BE2C (cell line): ENCODE results near the gene XYLT2.

Source experiments
- DNase-seq: peaks from one replicate; pipeline ENCODE4 v3.0.0-alpha.2; 2020
- H3K27me3 ChIP-seq: fragments of 250-450 bp; sonication (Bioruptor Pico); 2 replicates; pipeline ENCODE4 v1.5.1; 2020; ENCODE audit warnings: mild to moderate bottlenecking
- H3K36me3 ChIP-seq: fragments of 250-450 bp; sonication (Bioruptor Pico); 2 replicates; pipeline ENCODE4 v1.5.1; 2020; ENCODE audit warnings: mild to moderate bottlenecking
- H3K4me1 ChIP-seq: fragments of 250-450 bp; sonication (Bioruptor Pico); 2 replicates; pipeline ENCODE4 v1.5.1; 2020
- H3K4me3 ChIP-seq: 2 replicates; pipeline ENCODE4 v1.5.1; 2011; ENCODE audit warnings: low read depth, low read length
- H3K9me3 ChIP-seq: fragments of 250-450 bp; sonication (Bioruptor Pico); 2 replicates; pipeline ENCODE4 v1.5.1; 2020
- TF ChIP-seq, protein P1 (sequence below): IDR thresholded peaks from 2 replicates; pipeline ENCODE4 v1.5.1; 2012; ENCODE audit warnings: mild to moderate bottlenecking, low read depth, low read length

The XYLT2 gene

GRCh38 chr17:50326831-50327364 is 19.0 kb upstream of the XYLT2 start:
- Histone ChIP-seq H3K36me3 (no peaks in the 10 kb centered on the region), H3K9me3 (no peaks in the 10 kb centered on the region), H3K27me3 (no peaks in the 10 kb centered on the region), H3K4me1 (no peaks in the 10 kb centered on the region), H3K4me3 (no peak overlapping the region)
- TF ChIP-seq, protein P1, sequence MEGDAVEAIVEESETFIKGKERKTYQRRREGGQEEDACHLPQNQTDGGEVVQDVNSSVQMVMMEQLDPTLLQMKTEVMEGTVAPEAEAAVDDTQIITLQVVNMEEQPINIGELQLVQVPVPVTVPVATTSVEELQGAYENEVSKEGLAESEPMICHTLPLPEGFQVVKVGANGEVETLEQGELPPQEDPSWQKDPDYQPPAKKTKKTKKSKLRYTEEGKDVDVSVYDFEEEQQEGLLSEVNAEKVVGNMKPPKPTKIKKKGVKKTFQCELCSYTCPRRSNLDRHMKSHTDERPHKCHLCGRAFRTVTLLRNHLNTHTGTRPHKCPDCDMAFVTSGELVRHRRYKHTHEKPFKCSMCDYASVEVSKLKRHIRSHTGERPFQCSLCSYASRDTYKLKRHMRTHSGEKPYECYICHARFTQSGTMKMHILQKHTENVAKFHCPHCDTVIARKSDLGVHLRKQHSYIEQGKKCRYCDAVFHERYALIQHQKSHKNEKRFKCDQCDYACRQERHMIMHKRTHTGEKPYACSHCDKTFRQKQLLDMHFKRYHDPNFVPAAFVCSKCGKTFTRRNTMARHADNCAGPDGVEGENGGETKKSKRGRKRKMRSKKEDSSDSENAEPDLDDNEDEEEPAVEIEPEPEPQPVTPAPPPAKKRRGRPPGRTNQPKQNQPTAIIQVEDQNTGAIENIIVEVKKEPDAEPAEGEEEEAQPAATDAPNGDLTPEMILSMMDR = no peak
- no peak for DNase-seq

- Histone ChIP-seq H3K4me1 (no peaks in the 10 kb centered on the region), H3K27me3 (peaks cover 9% of the 10 kb centered on the region; the same call in 1 of the 2 replicates), H3K4me3 (no peak overlapping the region), H3K9me3 (no peaks in the 10 kb centered on the region), H3K36me3 (no peaks in the 10 kb centered on the region)
- TF ChIP-seq, protein P1 = no peak
- DNase-seq = no peak
These were observed 17.3 kb upstream of the XYLT2 start for GRCh38 chr17:50328363-50329325.

DNA sequence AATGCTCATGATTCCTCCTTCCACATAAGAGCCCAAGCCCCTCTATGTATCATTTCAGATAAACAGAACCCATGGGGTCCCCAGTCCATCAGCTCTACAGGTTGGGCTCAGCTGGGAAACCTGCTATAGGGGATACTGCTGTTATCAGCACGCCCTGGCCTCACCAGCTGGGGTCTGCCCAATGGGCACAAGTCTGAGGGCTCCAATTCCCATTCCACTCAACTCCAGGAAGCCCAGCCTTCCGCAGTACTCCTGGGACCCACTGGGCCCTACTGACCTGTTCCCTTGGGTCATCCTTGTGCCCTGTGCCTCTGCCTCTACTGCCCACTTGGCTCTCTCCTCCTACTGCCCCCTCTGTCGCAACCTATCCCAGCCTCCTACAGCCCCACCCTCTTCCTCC is 16.2 kb upstream of the XYLT2 start:
- Histone ChIP-seq H3K27me3 (peaks cover 9% of the 10 kb centered on the region; the same call in 1 of the 2 replicates), H3K36me3 (no peaks in the 10 kb centered on the region), H3K4me3 (no peak overlapping the region), H3K4me1 (no peaks in the 10 kb centered on the region), H3K9me3 (no peaks in the 10 kb centered on the region)
- TF ChIP-seq, protein P1 = no peak
- DNase-seq = no peak

DNA sequence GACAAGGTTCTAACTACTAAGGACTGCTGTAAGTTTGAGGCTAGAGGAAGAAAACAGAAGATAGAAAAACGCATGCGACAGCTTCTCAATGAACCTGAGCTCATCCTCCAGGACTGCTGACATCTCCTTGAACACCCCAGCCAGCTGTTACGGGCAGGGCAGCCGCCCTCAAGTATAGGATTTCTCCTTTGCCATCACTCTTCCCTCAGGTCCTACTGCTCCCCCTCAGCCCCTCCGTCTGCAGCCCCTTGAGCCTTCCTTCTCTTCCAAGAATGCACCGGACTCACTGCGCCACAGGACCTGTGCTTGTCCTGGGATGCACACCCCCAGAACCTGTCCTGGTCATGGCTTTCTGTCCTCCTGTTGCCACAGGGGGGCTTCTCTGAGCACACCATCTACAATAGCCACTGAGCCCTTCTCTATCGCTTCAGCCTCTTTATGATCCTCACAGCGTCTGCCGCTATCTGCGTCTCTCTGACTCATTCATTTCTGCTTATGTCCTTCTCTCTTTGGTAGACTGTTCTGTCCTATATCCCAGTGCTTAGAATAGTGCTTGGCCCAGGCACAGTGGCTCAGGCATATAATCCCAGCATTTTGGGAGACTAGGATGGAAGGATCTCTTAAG is 15.7 kb upstream of the XYLT2 start:
- H3K36me3 ChIP-seq = no peaks in the 10 kb centered on the region
- no peaks in the 10 kb centered on the region for H3K4me1 ChIP-seq
- no peak overlapping the region for H3K4me3 ChIP-seq
- no peak for DNase-seq
- peaks cover 11% of the 10 kb centered on the region; the same call in 1 of the 2 replicates for H3K27me3 ChIP-seq
- H3K9me3 ChIP-seq = no peaks in the 10 kb centered on the region
- TF ChIP-seq, protein P1 = no peak

- TF ChIP-seq, protein P1 = no peak
- Histone ChIP-seq H3K4me3 (no peak overlapping the region), H3K4me1 (no peaks in the 10 kb centered on the region), H3K9me3 (no peaks in the 10 kb centered on the region), H3K36me3 (no peaks in the 10 kb centered on the region), H3K27me3 (peaks cover 14% of the 10 kb centered on the region; the same call in 1 of the 2 replicates)
- no peak for DNase-seq
These were observed 14.7 kb upstream of the XYLT2 start for GRCh38 chr17:50331085-50331791.
